Cortex of kidney (tissue), 1 donor: ENCODE data around the gene SDF4.

Experiments used
- DNase-seq: peaks from one replicate; lab custom pipeline; 2025; lab: John Stamatoyannopoulos, UW

The SDF4 gene

DNA sequence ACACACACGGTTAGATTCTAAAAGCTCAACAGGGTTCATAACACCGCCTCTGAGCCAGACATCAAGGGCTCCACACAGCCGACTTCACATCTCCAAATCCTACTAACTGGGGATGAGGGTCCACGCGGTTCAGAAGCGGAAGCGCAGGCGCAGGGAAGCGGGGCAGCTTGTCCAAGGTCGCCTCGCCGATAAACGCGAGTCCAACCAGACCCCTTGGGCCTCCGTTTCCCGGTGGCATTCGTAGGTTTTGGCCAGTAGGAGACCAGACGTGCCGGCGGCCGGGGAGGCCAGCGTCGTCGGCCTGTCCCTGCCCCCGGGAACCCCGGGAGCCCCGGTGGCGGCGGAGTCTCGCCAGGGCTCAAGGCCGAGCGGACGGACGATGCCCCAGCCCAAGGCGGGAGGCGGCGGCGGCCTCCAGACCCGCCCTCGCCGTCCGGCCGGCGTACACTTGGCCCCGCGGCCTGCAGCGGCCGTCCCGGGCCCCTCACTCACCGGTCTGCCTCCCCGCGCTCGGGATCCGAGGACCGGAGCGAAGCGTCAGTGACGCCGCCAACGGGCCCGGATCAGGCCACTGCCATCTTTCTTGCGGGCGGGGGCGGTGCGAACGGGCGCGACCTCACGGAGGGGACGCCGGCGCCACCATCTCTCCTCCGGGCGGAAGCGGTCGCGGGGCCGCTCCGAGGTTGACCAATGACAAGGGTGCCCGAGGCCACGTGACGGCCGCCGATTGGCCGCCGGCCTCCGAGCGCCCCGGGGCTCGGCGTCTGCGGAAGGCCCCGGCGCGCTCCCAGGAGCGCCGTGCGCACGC, at the start of gene SDF4:
Gene SDF4, minus strand, starts transcription at position 602 of the 808 bp plus-strand sequence. CDS start 3,229 bp downstream, outside the sequence.
- DNase-seq, result peak; percentile 93

- DNase-seq, result no peak
Measured at GRCh38 chr1:1280782-1281481, 49.1 kb upstream of the SDF4 start.

DNA sequence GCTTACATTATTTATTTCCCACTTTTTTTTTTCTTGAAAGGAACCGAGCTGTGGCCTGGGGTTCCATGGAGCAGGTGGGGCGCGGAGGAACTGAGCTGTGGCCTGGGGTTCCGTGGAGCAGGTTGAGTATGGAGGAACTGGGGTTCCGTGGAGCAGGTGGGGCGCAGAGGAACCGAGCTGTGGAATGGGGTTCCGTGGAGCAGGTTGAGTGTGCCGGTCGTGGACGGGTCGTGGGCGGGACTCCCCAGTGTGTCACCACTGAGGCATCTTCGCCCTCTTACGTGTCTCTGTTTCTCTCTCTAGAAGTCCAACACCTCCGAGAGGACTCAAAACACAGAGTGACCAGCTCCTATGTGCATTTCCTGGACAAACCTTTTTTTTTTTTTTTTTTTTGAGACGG, 47.2 kb upstream of the SDF4 start:
- DNase-seq, result no peak

GRCh38 chr1:1278620-1279019, 46.8 kb upstream of the SDF4 start:
- no peak for DNase-seq

DNA sequence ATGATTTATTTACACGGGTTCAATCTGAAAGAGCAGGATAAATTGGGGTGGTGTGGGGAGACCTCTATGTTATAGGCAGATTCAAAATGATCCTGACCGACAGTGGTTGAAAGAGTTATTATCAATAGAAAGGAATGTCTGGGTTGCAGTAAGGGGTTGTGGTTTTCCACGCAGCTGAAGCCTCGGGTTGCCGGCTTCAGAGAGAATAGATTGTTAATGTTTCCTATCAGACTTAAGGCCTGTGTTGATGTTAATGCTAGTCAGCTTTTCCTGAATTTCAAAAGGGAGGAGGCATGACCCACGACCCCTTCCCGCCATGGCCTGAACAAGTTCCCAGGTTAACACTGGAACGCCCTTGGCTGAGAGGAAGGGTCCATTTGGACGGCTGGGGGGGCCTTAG, 44.0 kb upstream of the SDF4 start:
- DNase-seq, result no peak

- DNase-seq, result no peak
Measured at GRCh38 chr1:1274931-1275431, 43.2 kb upstream of the SDF4 start.

DNA sequence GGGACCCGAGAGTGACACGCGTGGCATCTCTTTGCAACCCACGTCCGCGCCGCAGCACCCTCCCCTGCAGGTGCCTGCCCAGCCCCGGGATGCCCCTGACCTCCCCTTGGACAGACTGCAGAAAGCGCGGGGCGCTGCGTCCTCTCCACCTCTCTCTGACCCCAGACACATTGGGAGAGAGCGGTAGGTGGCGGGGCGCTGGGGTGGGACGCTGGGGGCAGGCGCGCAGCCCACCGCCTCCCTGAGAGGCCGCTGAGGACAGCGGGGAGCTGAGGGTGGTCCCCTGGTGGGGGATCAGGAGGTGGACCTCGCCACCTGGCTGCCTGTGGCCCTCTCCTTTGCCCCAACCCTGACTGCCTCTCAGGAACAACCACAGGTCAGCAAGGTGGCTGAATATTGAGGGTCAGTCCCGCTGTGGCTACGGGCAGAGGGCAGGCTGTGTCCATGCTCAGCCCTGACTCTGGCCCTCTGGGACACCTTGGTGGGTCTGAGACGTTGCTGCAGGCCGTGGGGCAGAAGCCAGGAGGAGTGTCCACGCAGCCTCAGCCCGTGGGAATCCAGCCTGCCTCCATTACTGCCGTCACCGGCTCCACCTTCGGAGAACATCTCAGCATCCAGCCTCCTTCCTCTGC, 42.6 kb upstream of the SDF4 start:
- no peak for DNase-seq

DNA sequence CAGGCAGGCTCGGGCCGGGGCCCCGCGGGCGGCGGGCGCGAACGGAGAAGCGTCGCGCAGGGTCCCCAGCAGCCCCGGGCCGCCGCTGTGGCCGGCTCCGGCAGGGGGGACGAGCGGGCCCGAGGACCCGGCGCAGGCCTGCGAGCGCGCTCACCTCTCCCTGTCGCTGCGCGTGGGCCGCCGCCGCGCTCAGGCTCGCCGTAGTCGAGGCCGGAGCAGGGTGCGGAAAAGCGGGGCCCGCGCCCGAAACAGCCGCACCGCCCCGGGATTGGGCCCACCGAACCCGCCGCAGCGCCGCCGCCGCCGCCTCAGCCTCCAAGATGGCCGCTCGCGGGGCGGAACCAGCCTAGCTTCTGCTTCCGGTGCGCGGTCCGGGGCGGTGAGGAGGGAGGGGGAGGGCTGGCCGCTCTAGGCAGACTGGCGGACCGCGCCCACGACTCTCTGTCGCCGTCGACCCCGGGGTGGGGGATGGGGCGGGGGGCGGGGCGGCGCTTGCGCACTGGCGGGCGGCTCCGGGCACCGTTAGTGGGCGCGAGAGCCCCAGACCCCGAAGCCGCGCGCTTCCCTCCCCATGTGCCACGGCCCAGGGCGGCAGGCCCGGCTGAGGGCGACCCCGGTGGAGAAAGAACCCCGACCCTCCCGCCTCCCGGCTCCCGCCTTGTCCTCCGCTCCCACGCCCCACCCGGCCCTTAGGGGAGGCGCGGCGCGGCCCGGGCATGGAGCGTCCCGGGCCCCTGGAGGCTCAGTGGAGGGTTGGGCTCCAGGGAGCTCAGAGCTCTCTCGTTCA, 41.9 kb upstream of the SDF4 start, which contains the start of gene UBE2J2:
Gene UBE2J2, minus strand, starts transcription at position 343 of the 787 bp plus-strand sequence. CDS start 5,862 bp downstream, outside the sequence.
- DNase-seq, result no peak

- no peak for DNase-seq
Measured at GRCh38 chr1:1273209-1273511, 41.4 kb upstream of the SDF4 start.

- no peak for DNase-seq
Measured at GRCh38 chr1:1272341-1273208, 40.8 kb upstream of the SDF4 start.

- no peak for DNase-seq
Measured at GRCh38 chr1:1270813-1271212, 39.0 kb upstream of the SDF4 start.

DNA sequence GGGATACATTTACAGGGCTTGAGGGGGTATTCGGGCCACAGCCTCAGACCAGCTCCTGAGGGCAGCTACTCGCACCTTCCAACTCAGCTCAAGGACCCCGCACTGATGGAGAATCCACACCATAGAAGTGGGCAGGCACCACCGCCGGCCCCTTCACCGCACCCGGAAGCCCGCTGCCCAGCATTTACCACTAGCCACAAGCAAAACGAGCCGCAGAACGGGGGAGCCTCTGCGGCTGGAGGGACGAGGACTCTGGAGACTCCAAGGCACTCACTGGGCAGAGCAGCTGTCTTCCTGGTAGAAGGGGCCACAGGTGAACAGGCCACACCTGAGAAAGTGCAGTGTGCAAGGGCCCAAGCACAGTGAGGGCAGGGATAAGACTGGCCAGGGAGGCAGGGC, 36.5 kb upstream of the SDF4 start:
- no peak for DNase-seq

DNA sequence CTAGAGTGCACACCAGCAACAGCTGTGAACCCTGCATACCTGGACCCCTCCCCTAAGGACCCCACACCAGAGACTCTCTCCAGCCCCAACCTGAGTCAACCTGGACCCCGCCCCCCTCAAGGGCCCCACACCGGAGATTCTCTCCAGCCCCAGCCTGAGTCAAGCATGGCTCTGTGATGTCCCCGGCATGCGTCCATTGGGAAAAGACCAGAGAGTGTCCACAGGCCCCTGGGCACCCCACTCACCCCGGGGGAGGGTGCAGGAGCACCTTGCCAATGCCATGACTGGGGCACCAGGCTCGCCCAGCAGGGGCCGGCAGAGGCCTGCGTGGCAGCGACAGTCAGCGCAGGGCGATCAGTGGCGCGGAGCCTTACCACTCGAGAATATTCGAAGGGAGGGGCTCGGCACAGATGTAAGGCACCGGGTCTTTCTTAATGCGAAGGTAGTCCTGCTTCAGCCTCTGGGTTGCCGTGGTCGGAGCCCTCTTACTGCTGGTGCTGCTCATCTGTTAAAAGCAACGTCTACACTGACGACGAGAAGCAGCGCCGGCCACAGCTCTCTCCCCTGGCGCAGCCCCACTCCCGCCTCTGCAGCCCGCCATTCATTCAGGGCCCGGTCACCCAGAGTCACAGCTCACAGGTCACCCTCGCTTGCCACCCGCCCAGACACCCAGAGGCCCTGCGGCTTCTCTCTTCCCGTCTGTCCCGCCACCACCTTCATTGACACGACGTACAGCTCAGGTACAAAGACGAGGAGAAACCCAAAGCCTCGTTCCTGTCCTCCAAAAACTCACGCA, 35.9 kb upstream of the SDF4 start:
- DNase-seq, result no peak

- DNase-seq, result no peak
Measured at GRCh38 chr1:1264868-1265272, 33.1 kb upstream of the SDF4 start.

- DNase-seq, result no peak
Measured at GRCh38 chr1:1264026-1264425, 32.2 kb upstream of the SDF4 start.

DNA sequence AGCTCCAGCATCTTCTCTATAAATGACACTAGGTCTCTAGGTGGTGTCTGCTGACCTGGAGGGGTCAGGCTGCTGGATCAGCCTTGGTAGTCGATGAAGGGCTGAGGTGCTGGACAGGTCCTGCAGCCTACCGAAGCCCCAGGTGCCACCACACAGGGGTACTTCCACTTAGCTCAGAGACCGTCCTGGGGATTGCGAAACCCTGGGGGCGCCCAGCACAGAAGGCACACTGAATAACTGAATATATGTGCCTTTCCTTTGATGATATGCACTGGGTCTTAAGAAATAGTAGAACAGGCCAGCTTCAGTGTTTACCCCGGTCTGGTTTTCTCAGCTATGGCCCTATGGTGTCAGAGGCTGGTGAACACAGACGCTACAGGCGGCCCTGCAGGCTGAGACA, 31.0 kb upstream of the SDF4 start:
- DNase-seq, result no peak

GRCh38 chr1:1262071-1262470, 30.3 kb upstream of the SDF4 start:
- DNase-seq, result no peak

DNA sequence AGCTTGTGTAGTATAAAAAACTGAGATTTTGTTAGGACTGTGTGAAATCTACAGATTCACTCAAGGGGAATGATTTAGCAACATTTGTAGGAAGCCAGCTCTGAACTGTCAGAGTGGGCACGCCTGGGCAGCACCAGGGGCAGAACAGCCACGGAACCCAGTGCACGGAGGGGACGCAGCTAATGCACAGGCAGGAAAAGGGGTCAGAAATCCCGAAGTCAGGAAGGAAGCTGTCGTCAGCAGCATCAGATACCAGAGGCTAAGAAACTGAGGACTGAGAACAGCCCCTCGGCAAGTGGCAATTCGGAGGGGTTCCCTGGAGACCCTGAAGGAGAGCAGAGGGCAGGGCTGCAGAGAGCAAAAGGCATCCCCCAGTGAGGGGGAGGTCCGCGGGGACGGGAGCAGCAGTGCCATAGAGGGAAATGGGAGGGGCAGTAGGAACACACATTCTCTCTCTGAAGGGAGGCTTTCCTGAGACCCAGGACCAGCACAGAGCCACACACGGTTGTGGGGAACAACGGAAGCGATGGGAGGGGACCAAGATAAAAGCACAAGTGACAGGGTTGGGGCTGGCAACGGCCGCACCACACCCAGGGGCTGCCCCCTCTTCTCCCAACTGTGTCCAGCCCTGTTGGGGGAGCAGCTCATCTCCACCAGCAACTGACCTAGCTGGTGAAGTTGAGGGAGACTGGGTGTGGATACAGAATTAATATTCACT, 29.2 kb upstream of the SDF4 start:
- DNase-seq, result no peak

- no peak for DNase-seq
Measured at GRCh38 chr1:1259951-1260600, 28.3 kb upstream of the SDF4 start.
